Activated CD4-positive, alpha-beta T cell treated with anti-CD3 and anti-CD28 coated beads, Interleukin-2, amount 50 U/mL, for 4 hours (primary cell): ENCODE results near the gene FAM24A.

ENCODE experiments used
- DNase-seq, 2 experiments: peaks; one replicate each; pipeline ENCODE4 v3.0.0-alpha.2; 2020

Gene FAM24A

GRCh38 chr10:122931088-122931906 lies 20.9 kb downstream of the FAM24A start:
- DNase-seq, result no peak

- no peak for DNase-seq
Measured at GRCh38 chr10:122939133-122939855, 28.9 kb downstream of the FAM24A start.

DNA sequence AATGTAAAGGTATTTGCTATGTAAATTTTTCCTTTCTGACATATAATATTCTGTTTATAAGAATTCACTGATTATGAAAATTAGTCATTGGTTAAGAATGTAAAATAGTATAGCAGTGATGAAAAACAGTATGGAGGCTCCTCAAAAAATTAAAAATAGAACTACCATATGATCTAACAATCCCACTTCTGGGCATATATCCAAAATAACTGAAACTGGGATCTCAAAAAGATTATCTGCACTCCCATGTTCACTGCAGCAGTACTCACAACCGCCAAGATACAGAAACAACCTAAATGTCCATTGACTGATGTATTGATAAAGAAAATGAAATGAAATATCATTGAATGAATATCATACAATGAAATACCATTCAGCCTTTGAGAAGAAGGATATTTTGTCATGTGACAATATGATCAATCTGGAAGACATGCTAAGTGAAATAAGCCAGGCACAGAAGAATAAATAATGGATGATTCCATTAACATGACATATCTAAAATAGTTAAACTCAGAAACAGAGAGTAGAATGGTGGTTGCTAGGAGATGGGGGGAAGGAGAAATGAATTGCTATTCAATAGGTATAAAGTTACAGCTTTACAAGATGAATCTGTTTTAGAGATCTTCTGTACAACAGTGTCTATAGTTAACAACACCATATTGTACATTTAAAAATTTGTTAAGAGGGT lies 29.6 kb downstream of the FAM24A start:
- DNase-seq, result no peak

- DNase-seq, result no peak
Measured at GRCh38 chr10:122949296-122949695, 38.9 kb downstream of the FAM24A start.

DNA sequence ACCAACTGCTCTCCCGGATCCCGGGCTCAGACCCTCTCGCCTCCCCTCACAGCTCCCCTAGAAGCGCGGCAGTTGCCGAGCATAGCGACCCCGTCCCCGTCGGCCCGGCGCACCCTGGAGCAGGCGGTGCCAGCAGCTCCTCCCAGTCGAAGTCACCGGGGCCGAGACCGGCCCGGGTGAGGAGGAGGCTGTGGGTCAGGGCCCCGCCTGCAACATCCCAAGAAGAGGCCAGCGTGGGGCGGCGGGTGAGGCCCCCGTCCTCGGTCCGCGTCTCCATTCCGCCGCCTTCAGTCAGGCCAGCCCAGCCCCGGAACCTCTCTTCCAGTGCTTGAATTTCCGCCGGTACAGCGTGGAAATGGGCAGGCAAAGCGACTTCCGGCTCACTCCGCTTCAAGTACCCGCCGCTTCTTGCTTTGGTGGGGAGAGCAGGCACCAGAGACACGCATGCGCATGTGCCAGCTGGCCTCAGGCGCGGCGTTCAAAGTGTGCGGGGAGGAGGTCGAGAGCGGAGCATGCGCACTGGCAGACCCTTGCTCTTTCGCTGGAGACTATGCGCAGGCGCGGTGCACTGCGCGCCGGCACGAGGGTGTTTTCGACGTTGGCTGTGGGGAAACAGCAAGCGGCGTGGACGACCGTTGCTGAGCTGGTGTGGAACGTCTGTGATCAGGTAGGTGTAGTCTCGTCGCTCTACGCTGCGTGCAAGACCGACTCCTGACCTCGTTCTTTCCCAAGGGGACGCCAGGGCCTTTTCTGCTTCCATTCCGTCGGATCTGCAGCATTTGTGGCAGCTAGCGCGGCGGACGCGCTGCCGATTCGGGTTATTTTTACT lies 43.7 kb downstream of the FAM24A start, which contains the start of gene C10orf88:
C10orf88 (minus strand) TSS at position 326 of the 829 bp plus-strand sequence; CDS start at position 277, 49 bp downstream.
- peak; percentile 95 to 98 for DNase-seq

DNA sequence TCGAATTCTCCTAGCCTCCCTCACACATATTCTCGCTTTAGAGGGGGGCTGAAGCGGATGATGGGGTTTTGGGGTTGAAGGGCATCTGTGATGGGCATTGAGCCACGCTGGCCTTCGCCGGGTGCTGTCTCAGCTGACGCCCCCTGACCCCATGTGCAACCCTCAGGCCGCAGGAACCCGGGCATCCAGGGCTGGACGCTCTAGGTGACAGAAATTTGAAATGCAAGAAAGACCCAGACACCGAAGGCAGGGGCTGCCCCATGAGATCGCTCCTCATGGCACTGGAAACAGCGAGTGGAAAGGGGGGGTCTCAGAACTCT lies 44.3 kb downstream of the FAM24A start:
- no peak for DNase-seq

GRCh38 chr10:122955892-122956291 lies 45.5 kb downstream of the FAM24A start:
- no peak for DNase-seq

DNA sequence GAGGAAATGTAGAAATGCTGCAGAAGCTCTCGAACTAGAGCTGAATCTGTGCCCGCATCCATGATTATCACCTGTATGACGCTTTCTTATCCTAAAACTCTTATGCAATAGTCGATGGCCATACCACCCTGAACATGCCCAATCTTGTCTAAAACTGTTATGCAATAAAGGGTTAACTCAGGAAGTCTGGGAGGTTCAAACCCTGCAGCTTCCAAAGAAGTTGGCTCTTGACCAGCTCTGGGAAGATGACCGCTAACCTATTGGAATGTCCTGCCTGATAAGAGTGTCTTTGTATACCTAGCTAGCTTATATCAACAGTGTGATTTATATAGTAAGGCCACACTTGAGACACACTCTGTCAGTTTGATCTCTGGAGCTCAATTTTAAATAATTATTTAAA lies 47.1 kb downstream of the FAM24A start:
- DNase-seq, result no peak

DNA sequence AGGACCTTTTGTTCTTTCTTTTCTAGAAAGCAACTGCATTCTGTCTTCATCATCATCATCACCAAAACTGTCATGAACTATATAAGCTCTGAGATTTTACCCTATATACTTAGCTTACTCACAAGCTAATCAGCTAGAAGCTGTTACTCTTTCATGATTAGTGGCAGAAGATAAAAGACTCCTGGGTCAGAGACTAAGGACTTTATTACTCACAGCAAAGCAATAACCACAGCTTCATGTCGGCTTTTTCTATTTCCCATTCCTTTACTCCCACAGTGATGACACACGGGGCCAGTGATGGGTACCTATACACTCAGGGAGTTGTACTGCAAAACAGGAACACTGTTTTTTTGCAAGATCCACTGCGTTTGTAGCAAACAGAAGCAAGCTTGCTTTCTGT lies 52.0 kb downstream of the FAM24A start:
- DNase-seq, result no peak
